Mesothelial cell of epicardium (in vitro differentiated cells): Measurements from ENCODE around the gene MAP2K6. TPM values are rescaled to one million over a fixed set of nuclear protein-coding genes. Genes with fewer than 3 reads are reported as not detected.

Experiments
- DNase-seq, 2 experiments: peaks; one replicate each; pipeline ENCODE4 v3.0.0; 2021; ENCODE audit warnings: low spot score in 2 of 2; ENCODE audit not compliant: unreplicated experiment in 2 of 2
- H3K27ac Mint-ChIP-seq: 2 replicates; pipeline ENCODE4 v1.8.0; 2021; ENCODE audit warnings: mixed read lengths
- H3K27me3 Mint-ChIP-seq: 2 replicates; pipeline ENCODE4 v1.8.0; 2021; ENCODE audit warnings: low read depth, mixed read lengths
- H3K36me3 Mint-ChIP-seq: 2 replicates; pipeline ENCODE4 v1.8.0; 2021; ENCODE audit warnings: mixed read lengths
- H3K4me1 Mint-ChIP-seq: 2 replicates; pipeline ENCODE4 v1.8.0; 2021; ENCODE audit warnings: mixed read lengths
- H3K4me3 Mint-ChIP-seq: 2 replicates; pipeline ENCODE4 v1.8.0; 2021; ENCODE audit warnings: mild to moderate bottlenecking, moderate library complexity, mixed read lengths
- H3K9me3 Mint-ChIP-seq: 2 replicates; pipeline ENCODE4 v1.8.0; 2021; ENCODE audit warnings: mixed read lengths
- total RNA-seq: library from RNA; stranded (reverse); gene quantifications from 3 replicates; pipeline ENCODE4 v1.2.1, GENCODE V29; 2021
- TF ChIP-seq, protein P1 (sequence below): fragments of 200-600 bp; sonication (generic); IDR thresholded peaks from one replicate; pipeline ENCODE4 v1.5.0; 2021; ENCODE audit warnings: antibody characterized with exemption; ENCODE audit not compliant: unreplicated experiment

Gene MAP2K6
- total RNA-seq, 1 donor from 2014 or later = 21.2 TPM

DNA sequence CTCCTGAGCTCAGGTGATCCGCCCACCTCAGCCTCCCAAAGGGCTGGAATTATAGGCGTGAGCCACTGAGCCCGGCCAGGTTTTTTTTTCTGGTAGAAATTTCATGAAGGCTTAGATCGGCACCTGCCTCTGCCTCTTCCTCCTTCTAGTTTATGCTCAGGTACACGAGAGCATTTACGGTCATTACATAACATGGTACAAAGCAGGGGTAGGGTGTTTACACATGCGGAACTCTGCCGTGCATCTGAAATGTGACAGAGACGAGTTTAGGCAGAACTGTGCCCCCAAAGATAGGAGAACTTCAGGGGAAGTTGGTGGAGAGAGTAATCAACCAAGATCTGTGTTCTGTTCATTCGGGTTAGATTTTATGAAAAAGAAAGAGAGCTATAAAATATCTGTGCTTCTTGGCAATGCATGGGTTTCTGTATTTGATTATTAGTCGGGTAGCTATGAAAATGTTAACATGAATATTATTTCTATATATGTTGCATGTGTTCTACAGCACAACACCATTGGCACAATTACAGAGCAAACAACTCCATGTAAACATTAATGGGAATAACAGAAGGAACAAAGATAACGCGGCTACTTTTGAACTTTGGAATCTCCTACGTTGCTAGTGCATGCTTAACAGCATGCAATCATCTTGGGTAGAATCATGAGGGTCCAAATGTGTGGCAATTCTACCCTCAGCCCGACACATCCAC is 23.5 kb upstream of the MAP2K6 start:
- no peaks in the 10 kb centered on the region for H3K9me3 Mint-ChIP-seq
- TF ChIP-seq, protein P1, sequence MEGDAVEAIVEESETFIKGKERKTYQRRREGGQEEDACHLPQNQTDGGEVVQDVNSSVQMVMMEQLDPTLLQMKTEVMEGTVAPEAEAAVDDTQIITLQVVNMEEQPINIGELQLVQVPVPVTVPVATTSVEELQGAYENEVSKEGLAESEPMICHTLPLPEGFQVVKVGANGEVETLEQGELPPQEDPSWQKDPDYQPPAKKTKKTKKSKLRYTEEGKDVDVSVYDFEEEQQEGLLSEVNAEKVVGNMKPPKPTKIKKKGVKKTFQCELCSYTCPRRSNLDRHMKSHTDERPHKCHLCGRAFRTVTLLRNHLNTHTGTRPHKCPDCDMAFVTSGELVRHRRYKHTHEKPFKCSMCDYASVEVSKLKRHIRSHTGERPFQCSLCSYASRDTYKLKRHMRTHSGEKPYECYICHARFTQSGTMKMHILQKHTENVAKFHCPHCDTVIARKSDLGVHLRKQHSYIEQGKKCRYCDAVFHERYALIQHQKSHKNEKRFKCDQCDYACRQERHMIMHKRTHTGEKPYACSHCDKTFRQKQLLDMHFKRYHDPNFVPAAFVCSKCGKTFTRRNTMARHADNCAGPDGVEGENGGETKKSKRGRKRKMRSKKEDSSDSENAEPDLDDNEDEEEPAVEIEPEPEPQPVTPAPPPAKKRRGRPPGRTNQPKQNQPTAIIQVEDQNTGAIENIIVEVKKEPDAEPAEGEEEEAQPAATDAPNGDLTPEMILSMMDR = no peak
- no peak for DNase-seq
- no peak overlapping the region for H3K4me3 Mint-ChIP-seq
- no peak overlapping the region for H3K27ac Mint-ChIP-seq
- peaks cover 3% of the 10 kb centered on the region for H3K27me3 Mint-ChIP-seq
- no peaks in the 10 kb centered on the region for H3K4me1 Mint-ChIP-seq
- no peaks in the 10 kb centered on the region for H3K36me3 Mint-ChIP-seq

DNA sequence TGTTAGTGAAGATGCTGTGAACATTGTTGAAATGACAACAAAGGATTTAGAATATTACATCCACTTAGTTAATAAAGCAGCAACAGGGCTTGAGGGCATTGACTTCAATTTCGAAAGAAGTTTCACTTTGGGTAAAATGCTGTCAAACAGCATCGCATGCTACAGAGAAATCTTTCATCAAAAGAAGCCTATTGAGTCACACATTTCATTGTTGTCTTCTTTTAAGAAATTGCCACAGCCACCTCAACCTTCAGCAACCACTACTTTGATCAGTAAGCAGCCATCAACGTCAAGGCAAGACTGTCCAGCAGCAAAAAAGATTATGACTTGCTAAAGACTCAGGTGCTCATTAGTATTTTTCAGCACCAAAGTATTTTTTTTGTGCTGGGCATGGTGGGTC is 13.2 kb upstream of the MAP2K6 start:
- TF ChIP-seq, protein P1 = no peak
- DNase-seq = no peak
- Mint-ChIP-seq H3K27me3 (no peaks in the 10 kb centered on the region), H3K4me1 (no peaks in the 10 kb centered on the region), H3K4me3 (no peak overlapping the region), H3K9me3 (peaks cover 10% of the 10 kb centered on the region), H3K27ac (no peak overlapping the region), H3K36me3 (no peaks in the 10 kb centered on the region)

DNA sequence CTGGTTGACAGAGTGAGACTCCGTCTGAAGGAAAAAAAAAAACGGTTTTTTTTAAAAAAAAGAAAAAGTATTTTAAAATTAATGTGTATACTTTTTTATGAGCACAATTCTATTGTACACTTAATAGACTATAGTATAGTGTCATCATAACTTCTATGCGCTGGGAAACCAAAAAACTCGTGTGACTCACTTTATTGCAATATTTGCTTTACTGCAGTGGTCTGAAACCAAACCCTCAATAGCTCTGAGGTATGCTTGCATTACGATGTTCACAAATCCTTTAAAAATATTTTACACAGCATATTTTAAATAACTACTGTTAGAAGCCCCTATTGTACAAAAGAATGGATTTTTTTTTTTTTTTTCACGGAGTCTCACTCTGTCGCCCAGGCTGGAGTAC is 12.4 kb upstream of the MAP2K6 start:
- Mint-ChIP-seq H3K27me3 (no peaks in the 10 kb centered on the region), H3K4me1 (no peaks in the 10 kb centered on the region), H3K4me3 (no peak overlapping the region), H3K36me3 (no peaks in the 10 kb centered on the region), H3K9me3 (peaks cover 10% of the 10 kb centered on the region), H3K27ac (no peak overlapping the region)
- TF ChIP-seq, protein P1 = no peak
- DNase-seq = no peak

DNA sequence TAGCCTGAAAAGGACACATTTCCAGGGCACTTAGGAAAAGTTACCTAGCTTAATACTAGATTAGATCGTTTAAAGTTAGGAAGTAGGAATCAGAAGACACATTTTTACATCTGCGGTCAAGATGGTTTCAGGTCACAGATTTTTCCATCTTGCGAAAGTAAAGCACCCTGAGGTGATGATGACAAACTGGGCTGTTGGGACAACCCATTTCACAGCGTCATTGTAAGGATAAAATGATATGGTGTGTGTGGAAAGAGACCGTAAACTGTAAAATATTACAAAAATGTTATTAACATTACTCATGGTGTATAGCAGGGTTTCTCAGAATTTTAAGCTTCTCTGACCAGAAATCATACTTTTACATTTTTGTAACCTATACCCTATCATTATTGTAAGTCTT is 10.1 kb upstream of the MAP2K6 start:
- Mint-ChIP-seq H3K4me3 (no peak overlapping the region), H3K4me1 (no peaks in the 10 kb centered on the region), H3K36me3 (no peaks in the 10 kb centered on the region), H3K27me3 (no peaks in the 10 kb centered on the region), H3K9me3 (peaks cover 10% of the 10 kb centered on the region), H3K27ac (no peak overlapping the region)
- no peak for DNase-seq
- TF ChIP-seq, protein P1 = no peak

DNA sequence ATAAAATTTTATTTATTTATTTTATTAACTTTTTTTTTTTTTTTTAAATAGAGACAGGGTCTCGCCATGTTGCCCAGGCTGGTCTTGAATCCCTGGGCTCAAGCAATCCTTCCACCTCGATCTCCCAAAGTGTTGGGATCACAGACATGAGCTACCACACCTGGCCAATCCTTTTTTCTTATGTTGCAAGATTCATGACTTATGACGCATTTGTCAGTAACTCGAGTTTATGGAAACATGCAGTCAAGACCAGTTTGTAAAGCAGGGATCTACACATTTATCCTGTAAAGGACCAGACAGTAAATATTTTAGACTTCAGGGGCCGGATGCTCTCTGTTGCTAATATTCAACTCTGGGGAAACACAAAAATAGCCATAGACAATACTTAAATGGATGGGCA is 9.4 kb upstream of the MAP2K6 start:
- TF ChIP-seq, protein P1 = no peak
- no peak overlapping the region for H3K27ac Mint-ChIP-seq
- H3K9me3 Mint-ChIP-seq = peaks cover 11% of the 10 kb centered on the region
- H3K27me3 Mint-ChIP-seq = no peaks in the 10 kb centered on the region
- H3K36me3 Mint-ChIP-seq = no peaks in the 10 kb centered on the region
- H3K4me1 Mint-ChIP-seq = no peaks in the 10 kb centered on the region
- H3K4me3 Mint-ChIP-seq = no peak overlapping the region
- no peak for DNase-seq
